Gastroesophageal sphincter (tissue), 4 donors: ENCODE data around the gene KDM2A. TPM values are rescaled to one million over a fixed set of nuclear protein-coding genes. Genes with fewer than 3 reads are reported as not detected.

Experiments
- ATAC-seq: fragments of 150-250 bp; one replicate; pipeline ENCODE4 v1.9.1; 2016; ENCODE audit warnings: mild to moderate bottlenecking, moderate library complexity
- H3K27ac ChIP-seq, 4 donors: fragments of 200-600 bp; sonication (generic) in 3 of 4; 1 replicate in 3 of 4; 2 replicates in 1 of 4; pipeline ENCODE4 v1.5.1; 2016 to 2019
- H3K27me3 ChIP-seq: fragments of 200-600 bp; sonication (generic); one replicate; pipeline ENCODE4 v1.5.1; 2019
- H3K36me3 ChIP-seq, 2 donors: fragments of 200-600 bp; sonication (generic); one replicate each; pipeline ENCODE4 v1.5.1; 2019; ENCODE audit warnings: control low read depth in 1 of 2
- H3K4me1 ChIP-seq, 3 donors: fragments of 200-600 bp; sonication (generic); 1 replicate in 2 of 3; 2 replicates in 1 of 3; pipeline ENCODE4 v1.5.1; 2016 to 2019; ENCODE audit warnings: control low read depth in 2 of 3
- H3K4me3 ChIP-seq, 2 donors: fragments of 200-600 bp; sonication (generic); one replicate each; pipeline ENCODE4 v1.5.1; 2019; ENCODE audit warnings: mild to moderate bottlenecking in 1 of 2, moderate library complexity in 1 of 2
- H3K9me3 ChIP-seq, 3 donors: fragments of 200-600 bp; sonication (generic); one replicate each; pipeline ENCODE4 v1.5.1; 2017 to 2019; ENCODE audit warnings: control low read depth in 2 of 3
- CTCF ChIP-seq, 4 experiments: fragments of 200-600 bp in 2 of 4; fragments of 450-650 bp in 2 of 4; sonication (generic) in 1 of 4; IDR thresholded peaks; one replicate each; pipeline ENCODE4 v1.5.1; 2017 to 2019; ENCODE audit warnings: antibody characterized with exemption in 4 of 4, mild to moderate bottlenecking in 2 of 4, moderate library complexity in 2 of 4
- EP300 ChIP-seq: sonication (generic); formaldehyde crosslinking; IDR thresholded peaks from one replicate; pipeline ENCODE4 v1.6.1; 2017; ENCODE audit warnings: antibody characterized with exemption, mild to moderate bottlenecking
- POLR2A ChIP-seq, 2 donors: fragments of 450-650 bp; IDR thresholded peaks; one replicate each; pipeline ENCODE4 v1.6.1; 2017; ENCODE audit warnings: antibody characterized with exemption in 2 of 2, mild to moderate bottlenecking in 2 of 2, moderate library complexity in 1 of 2
- POLR2AphosphoS5 ChIP-seq: sonication (generic); formaldehyde crosslinking; IDR thresholded peaks from one replicate; pipeline ENCODE4 v1.6.1; 2017; ENCODE audit warnings: antibody characterized with exemption
- WGBS, 2 donors: methylation state at CpG; one replicate each; pipeline ENCODE4 v1.1.5; 2018; ENCODE audit warnings: low coverage in 1 of 2; 5-methylcytosine and 5-hydroxymethylcytosine counted together
- total RNA-seq, 4 donors: library from RNA; depleted of rRNA; stranded (reverse); fragments of >200 nt; gene quantifications; one replicate each; pipeline ENCODE4 v1.1.0, GENCODE V29; 2016

Gene KDM2A
- total RNA-seq, 4 donors from 2014 or later, result 35.4 to 68.0 (median 48.3) TPM

DNA sequence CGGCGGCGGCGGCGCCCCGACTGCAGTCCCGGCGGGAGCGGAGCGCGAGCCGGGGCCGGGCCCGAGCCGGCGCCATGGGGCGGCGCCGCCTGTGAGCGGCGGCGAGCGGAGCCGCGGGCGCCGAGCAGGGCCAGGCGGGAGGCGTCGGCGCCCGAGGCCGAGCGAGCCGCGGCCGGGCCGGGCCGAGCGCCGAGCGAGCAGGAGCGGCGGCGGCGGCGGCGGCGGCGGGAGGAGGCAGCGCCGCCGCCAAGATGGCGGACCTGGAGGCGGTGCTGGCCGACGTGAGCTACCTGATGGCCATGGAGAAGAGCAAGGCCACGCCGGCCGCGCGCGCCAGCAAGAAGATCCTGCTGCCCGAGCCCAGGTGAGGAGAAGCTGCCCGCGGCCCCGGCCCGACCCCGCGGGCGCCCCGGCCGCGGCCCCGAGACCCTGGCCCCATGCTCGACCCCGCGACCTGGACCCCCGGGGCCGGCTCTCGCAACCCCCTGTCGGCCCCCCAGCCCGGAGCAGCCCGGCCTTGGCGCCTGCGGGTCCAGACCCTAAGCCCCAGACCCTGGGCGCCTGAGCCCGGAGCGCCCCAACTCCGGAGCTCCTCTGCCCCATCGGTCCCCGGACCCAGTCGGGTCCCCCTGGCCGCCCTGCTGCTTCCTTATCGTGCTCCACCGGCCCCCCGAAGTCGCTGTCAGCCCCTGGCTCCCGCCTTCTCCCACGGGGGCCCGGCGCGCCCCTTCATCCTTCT, 147.6 kb downstream of the KDM2A start, which contains the start of gene GRK2:
TSS of gene GRK2 (plus strand) at position 25 of the 739 bp plus-strand sequence. CDS start at position 252, 227 bp downstream.
- H3K4me1 ChIP-seq, result peaks cover 7 to 84% (median 60%) of the 10 kb centered on the region in 3 donors
- 0 to 2% methylated on average over 2 to 7 of the region's 103 CpGs for WGBS, 2 donors
- peak; percentile 56 for ATAC-seq

DNA sequence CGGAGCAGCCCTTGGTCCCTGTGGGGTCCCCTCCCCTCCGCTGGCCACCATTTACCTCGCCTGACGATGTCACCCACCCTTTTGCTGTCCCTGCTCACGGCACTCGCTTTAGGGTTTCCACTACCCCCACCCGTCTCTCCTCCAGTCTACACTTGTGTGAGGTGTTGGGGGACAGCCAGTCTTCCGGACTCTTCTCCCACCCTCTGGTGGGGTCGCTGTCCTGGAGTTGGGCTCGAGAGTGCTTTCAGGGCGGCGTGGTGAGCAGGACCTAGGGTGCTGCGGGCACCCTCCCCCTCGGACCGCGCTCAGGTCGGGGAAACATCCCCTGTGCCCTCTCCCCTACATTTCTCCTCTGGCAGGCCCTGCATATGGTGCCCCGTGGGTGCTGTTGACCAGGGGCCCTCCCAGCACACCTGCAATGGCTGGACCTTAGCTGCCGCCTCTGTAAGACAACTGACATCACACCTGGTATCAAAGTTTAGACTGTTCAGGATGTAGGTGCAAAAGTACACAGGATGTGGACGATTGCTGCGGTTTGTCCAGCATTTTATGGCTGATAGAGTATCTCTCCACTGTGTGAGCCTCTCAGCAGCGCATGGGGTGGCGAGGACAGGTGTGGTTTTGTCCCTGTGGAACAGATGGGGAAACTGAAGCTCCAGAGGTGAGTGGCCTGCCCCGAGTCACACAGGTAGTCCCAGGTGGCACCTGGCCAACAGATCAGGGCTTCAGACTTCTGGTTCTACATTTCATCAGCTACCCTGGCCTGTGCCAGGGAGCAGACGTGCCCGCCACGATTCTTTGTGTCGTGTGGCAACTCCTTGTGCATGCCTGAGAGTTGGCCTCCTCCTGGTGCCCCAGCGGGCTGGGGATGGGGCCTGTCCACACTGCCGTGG, 148.4 kb downstream of the KDM2A start:
- Histone ChIP-seq H3K9me3 (no peaks in the 10 kb centered on the region), H3K4me1 (peaks cover 7 to 84% (median 66%) of the 10 kb centered on the region in 3 donors), H3K4me3 (peak overlapping the region; percentile 66 to 96), H3K27ac (peak overlapping the region; percentile 19 to 92 (median 88)), H3K36me3 (peaks cover 0 to 15% of the 10 kb centered on the region in 2 donors), H3K27me3 (no peaks in the 10 kb centered on the region)
- ATAC-seq, result no peak
- 3 to 26% methylated on average over 5 to 8 of the region's 30 CpGs for WGBS, 2 donors
- no peak for TF ChIP-seq POLR2AphosphoS5
- no peak for TF ChIP-seq CTCF (IDR thresholded peaks at IDR 0.05)
- no peak for TF ChIP-seq EP300
- no peak for TF ChIP-seq POLR2A (IDR thresholded peaks at IDR 0.05)

More for the DNA sequence above, 147.6 kb downstream of the KDM2A start, which contains the start of gene GRK2:
- Histone ChIP-seq H3K36me3 (peaks cover 0 to 7% of the 10 kb centered on the region in 2 donors), H3K4me3 (peak within 1 kb of the TSS; percentile 66 to 96), H3K9me3 (no peaks in the 10 kb centered on the region), H3K27ac (peak within 1 kb of the TSS; percentile 19 to 92 (median 88)), H3K27me3 (no peaks in the 10 kb centered on the region)
- TF ChIP-seq EP300 (no peak), CTCF (IDR thresholded peaks at IDR 0.05) (peak in 1 of 4 experiments; percentile 13), POLR2A (IDR thresholded peaks at IDR 0.05) (peak in 1 of 2 donors; percentile 16), POLR2AphosphoS5 (no peak)

DNA sequence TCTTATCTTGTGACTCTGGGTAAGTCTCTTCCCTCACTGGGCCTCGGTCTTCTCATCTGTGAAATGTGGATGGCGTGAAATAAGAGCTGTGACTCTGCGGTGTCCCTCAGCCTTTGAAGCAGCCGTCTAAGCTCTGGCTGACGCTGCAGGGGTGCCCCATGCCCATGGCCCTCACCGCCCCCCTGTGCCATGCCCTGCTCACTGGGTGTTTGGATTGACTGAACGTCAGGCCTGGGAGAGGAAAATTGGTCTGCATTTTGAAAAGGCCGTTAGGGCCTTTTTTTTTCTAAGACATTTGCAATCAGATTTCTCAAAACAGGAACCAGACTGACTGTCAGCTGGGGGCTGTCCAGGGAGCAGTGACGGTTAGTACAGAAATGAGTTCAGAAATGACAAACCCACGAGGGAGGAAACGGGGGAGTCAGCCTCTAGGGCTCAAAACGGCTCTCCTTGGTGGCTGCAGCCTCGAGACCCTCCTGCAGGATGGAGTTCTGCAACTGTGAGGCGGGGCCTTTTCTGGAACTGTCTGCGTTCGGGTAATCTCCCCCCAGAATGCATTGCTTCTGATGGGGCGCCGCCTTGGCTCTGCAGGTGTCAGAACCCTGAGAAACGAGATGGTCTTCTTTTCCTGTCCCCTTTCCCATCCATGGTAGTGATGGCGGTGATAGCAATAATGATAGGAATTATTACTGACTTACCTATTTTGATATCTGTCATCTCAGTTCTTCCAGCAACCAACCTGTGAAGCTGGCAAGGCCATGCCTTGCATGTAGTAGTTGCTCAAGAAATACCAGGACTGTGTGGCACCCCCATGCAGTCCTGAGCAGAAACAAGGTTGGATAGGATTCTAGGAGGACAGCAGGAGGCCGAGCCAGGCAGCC, 149.3 kb downstream of the KDM2A start:
- H3K36me3 ChIP-seq, result peaks cover 0 to 16% of the 10 kb centered on the region in 2 donors
- WGBS, 2 donors, result 54 to 57% methylated on average over 4 to 8 of the region's 21 CpGs
- TF ChIP-seq EP300, result no peak
- no peak for TF ChIP-seq POLR2A (IDR thresholded peaks at IDR 0.05)
- no peak for TF ChIP-seq POLR2AphosphoS5
- TF ChIP-seq CTCF (IDR thresholded peaks at IDR 0.05), result no peak
- H3K4me1 ChIP-seq, result peaks cover 7 to 84% (median 67%) of the 10 kb centered on the region in 3 donors
- no peaks in the 10 kb centered on the region for H3K27me3 ChIP-seq
- peak overlapping the region in 1 of 2 donors; percentile 96 for H3K4me3 ChIP-seq
- ATAC-seq, result no peak
- peak overlapping the region in 3 of 4 donors; percentile 88 to 92 (median 88) for H3K27ac ChIP-seq
- H3K9me3 ChIP-seq, result no peaks in the 10 kb centered on the region

DNA sequence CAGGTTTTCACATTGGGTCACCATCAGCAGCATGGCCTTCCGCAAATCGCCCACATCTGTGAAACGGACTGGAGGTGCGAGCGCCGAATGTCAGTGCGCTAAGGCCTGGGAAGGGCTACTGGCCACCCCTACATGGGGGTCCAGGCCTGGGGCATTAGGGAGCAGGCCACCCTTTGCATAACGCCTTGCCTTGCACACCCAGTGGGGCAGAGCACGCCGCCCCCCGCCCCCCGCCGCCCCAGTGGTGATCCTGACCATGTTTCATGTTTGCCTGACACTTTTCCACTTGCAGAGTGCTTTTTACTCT, 149.9 kb downstream of the KDM2A start:
- H3K36me3 ChIP-seq, result peaks cover 0 to 16% of the 10 kb centered on the region in 2 donors
- H3K4me1 ChIP-seq, result peaks cover 7 to 84% (median 72%) of the 10 kb centered on the region in 3 donors
- peak overlapping the region in 1 of 2 donors; percentile 96 for H3K4me3 ChIP-seq
- H3K27ac ChIP-seq, result peak overlapping the region in 3 of 4 donors; percentile 88 to 92 (median 88)
- no peak for ATAC-seq
- 80% methylated on average over 3 of the region's 13 CpGs; no CpG with 5 or more reads in 1 of the 2 donors for WGBS, 2 donors
- H3K27me3 ChIP-seq, result no peaks in the 10 kb centered on the region
- no peak for TF ChIP-seq POLR2AphosphoS5
- no peak for TF ChIP-seq CTCF (IDR thresholded peaks at IDR 0.05)
- TF ChIP-seq POLR2A (IDR thresholded peaks at IDR 0.05), result no peak
- no peak for TF ChIP-seq EP300
- H3K9me3 ChIP-seq, result no peaks in the 10 kb centered on the region
